ENCODE measurements around the gene RAP1GDS1.

The RAP1GDS1 gene

GRCh38 chr4:98260579-98261404 lies at the start of gene RAP1GDS1:
Gene RAP1GDS1 (plus strand): TSS chr4:98261384. CDS start chr4:98261566, 182 bp downstream.
- in situ Hi-C loops (cut with MboI; ENCODE audit: low sequenced_read_pairs) = no loop called here

GRCh38 chr4:98222306-98222705 lies 38.9 kb upstream of the RAP1GDS1 start:
- in situ Hi-C loops (cut with MboI; ENCODE audit: low sequenced_read_pairs) = no loop called here

GRCh38 chr4:98226396-98226795 lies 34.8 kb upstream of the RAP1GDS1 start:
- in situ Hi-C loops (cut with MboI; ENCODE audit: low sequenced_read_pairs) = no loop called here

GRCh38 chr4:98230961-98231360 lies 30.2 kb upstream of the RAP1GDS1 start:
- in situ Hi-C loops (cut with MboI; ENCODE audit: low sequenced_read_pairs) = no loop called here

GRCh38 chr4:98232202-98232601 lies 29.0 kb upstream of the RAP1GDS1 start:
- in situ Hi-C loops (cut with MboI; ENCODE audit: low sequenced_read_pairs) = no loop called here

- in situ Hi-C loops (cut with MboI; ENCODE audit: low sequenced_read_pairs) = no loop called here
Observed at GRCh38 chr4:98237204-98237603, 24.0 kb upstream of the RAP1GDS1 start.

- in situ Hi-C loops (cut with MboI; ENCODE audit: low sequenced_read_pairs) = no loop called here
Observed at GRCh38 chr4:98242063-98242462, 19.1 kb upstream of the RAP1GDS1 start.

GRCh38 chr4:98242538-98242937 lies 18.6 kb upstream of the RAP1GDS1 start:
- in situ Hi-C loops (cut with MboI; ENCODE audit: low sequenced_read_pairs) = no loop called here

- in situ Hi-C loops (cut with MboI; ENCODE audit: low sequenced_read_pairs) = no loop called here
Observed at GRCh38 chr4:98245226-98245625, 16.0 kb upstream of the RAP1GDS1 start.

GRCh38 chr4:98248934-98249333 lies 12.2 kb upstream of the RAP1GDS1 start:
- in situ Hi-C loops (cut with MboI; ENCODE audit: low sequenced_read_pairs) = no loop called here

- in situ Hi-C loops (cut with MboI; ENCODE audit: low sequenced_read_pairs) = no loop called here
Observed at GRCh38 chr4:98249831-98250230, 11.4 kb upstream of the RAP1GDS1 start.

GRCh38 chr4:98253499-98253898 lies 7.7 kb upstream of the RAP1GDS1 start:
- in situ Hi-C loops (cut with MboI; ENCODE audit: low sequenced_read_pairs) = no loop called here

GRCh38 chr4:98260047-98260578 lies 1.1 kb upstream of the RAP1GDS1 start:
- in situ Hi-C loops (cut with MboI; ENCODE audit: low sequenced_read_pairs) = no loop called here

GRCh38 chr4:98261405-98262291 lies 464 bp downstream of the RAP1GDS1 start:
- in situ Hi-C loops (cut with MboI; ENCODE audit: low sequenced_read_pairs) = no loop called here

GRCh38 chr4:98262431-98262830 lies 1.2 kb downstream of the RAP1GDS1 start:
- in situ Hi-C loops (cut with MboI; ENCODE audit: low sequenced_read_pairs) = no loop called here

- in situ Hi-C loops (cut with MboI; ENCODE audit: low sequenced_read_pairs) = no loop called here
Observed at GRCh38 chr4:98267498-98267897, 6.3 kb downstream of the RAP1GDS1 start.

GRCh38 chr4:98275145-98275544 lies 14.0 kb downstream of the RAP1GDS1 start:
- in situ Hi-C loops (cut with MboI; ENCODE audit: low sequenced_read_pairs) = no loop called here

GRCh38 chr4:98283219-98284189 lies 22.3 kb downstream of the RAP1GDS1 start:
- in situ Hi-C loops (cut with MboI; ENCODE audit: low sequenced_read_pairs) = no loop called here

- in situ Hi-C loops (cut with MboI; ENCODE audit: low sequenced_read_pairs) = no loop called here
Observed at GRCh38 chr4:98284640-98285046, 23.5 kb downstream of the RAP1GDS1 start.

GRCh38 chr4:98285676-98286075 lies 24.5 kb downstream of the RAP1GDS1 start:
- in situ Hi-C loops (cut with MboI; ENCODE audit: low sequenced_read_pairs) = no loop called here

Data from HL-60/S4 (cell line).